CD4-positive, alpha-beta T cell treated with Interleukin-10 for 1 hour (primary cell): Measurements from ENCODE around the gene FAM163A.

ENCODE experiments used
- DNase-seq: peaks from one replicate; pipeline ENCODE4 v3.0.0-alpha.2; 2020

Gene FAM163A

DNA sequence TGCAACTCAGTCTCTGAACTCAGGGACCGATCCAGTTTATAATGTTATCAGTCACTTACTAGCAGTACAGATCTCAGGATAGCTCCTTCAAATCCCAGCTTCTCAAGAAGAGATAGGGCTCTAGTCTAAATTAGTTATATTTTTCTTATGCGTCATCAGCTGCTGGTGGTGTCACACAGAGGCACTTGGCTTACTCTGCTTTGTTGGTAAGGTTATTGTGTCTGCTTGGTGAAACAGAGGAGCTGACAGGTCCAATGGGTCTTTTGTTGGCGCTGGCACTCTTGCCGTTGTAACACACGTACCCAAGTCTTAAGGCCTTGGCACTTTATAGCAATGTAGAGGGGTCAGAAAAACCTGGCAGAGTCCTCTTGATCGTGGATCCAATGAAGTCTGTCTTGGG lies 122.3 kb downstream of the FAM163A start:
- DNase-seq: no peak
